DMS 273 (cell line): ENCODE data around the gene KATNB1.
"Not testable (repeated sequence)": the region's sequence is repeated elsewhere in the genome, so short reads cannot be mapped to it uniquely, and the experiment has no call there.

Experiments used
- DNase-seq: peaks from one replicate; lab custom pipeline; 2025; ENCODE audit not compliant: unreplicated experiment; lab: John Stamatoyannopoulos, UW

KATNB1 gene

DNA sequence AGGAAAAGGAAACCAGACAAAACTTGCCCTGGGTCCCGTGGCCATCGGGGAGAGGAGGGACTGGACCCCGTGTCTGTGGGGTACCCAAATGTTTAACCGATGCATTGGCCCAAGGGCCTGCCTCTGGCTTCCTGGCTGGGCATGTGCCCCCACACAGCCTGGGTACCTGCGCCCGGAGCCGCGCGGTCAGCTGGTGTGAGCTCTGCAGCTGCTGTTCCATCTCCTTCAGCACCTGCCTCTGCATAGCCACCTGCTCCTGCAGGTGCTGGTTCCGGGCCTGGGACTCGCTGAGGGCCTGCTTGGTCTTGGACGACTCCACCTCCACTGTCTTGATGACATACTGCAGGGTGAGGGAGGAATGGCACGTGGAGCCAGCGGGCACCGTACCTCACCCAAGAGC lies 34.8 kb downstream of the KATNB1 start:
- no peak for DNase-seq

DNA sequence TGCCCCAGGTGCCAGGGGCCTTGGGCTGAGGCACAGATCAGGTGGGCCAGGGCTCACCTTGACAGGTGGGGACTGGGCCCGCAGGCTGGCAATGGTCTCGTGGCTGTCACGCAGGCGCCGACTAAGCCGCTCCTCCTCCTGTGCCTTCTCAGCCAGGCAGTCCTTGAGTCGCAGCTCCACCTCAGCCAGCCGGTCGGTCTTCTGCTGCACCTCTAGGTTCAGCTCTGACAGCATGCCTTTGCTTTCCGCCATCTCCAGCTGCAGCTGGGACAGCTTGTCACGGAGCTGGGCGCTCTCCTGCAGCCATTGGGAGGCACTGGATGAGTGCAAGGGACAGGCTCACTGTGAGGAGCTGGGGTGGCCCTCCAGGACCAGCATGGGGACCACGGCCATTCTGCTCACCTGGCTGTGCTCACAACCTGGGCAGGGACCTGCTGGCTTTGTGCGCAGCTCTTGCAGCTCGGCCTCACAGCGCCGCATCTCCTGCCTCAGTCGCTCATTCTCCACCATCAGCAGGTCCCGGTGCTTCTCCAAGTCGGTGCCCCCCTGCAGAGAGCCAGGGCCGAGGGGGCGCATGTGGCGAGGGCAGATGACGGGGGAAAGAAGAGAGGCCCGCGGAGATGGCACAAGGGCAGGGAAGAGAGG lies 35.7 kb downstream of the KATNB1 start:
- no peak for DNase-seq

DNA sequence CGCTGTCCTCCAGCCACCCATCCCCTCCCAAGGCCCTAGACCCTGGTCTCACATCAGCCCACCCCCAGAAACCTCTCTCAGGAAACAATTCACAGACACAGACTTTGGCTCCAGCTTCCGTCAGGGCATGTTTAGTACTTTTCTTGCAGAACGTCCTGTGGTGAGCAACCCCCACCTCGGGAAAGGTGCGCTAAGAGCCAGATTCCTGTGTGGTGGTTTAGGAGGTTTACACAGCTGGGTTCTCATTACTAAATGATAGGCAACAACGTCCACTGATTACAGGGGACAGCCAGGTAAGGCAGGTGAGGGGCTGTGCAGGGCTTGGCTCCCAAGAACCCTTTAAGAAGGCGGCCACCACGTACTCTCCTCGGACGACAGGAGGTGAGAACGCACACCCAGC lies 37.4 kb downstream of the KATNB1 start:
- no peak for DNase-seq

DNA sequence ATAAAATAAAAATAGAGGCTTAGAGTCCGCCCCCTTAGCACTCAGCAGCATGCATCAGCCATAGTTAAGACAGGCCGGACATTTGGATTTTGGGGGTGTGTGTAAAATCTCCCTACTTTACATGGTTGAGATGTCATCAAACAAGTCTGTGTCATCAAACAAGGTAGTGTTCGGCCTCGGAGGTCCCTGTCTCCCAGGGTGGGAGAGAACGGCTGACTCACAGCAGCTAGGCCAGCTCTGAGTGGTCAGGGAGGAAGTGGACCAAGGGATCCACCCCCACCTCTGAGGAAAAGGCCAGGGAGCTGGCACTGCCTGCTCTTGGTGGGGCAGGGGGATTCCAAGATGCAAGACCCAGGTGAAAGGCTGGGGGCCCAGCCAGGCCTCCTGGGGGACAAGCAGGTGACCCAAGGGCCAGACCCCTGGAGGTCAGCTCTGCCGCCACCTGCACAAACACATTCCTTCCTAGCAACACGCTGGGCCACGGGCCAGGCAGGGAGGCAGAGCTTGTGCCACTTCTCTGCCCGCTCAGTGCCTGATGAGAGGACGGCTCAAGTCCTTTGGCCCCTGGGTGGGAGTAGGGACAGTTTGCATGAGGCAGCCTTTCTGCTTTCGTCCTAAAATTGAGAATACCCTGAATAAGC lies 38.2 kb downstream of the KATNB1 start:
- DNase-seq, result no peak

DNA sequence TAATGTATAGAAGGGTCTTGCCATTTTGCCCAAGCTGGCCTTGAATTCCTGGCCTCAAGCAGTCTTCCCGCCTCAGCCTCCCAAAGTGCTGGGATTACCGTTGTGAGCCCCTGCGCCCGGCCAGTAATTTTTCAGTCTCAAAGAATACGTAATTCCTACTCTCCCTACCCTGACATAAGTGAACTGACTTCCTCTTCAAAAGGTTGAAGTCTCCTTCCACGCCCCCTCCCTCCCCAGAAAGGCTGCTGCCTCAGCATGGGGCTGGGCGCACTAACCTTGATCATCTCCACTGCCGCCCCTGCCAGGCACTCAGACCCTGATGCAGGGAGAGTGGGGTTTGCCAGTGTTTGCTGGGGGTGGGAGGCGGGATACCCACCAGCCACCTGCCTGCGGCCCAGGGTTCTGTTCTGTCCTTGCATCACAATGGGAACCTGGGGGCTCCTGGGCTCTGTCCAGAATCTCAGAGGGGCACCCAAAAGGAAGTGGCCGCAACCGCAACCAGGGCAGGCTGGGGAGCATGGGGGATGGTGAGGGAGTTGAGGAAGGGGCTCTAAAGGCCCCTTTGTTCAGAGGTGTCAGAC lies 39.2 kb downstream of the KATNB1 start:
- DNase-seq, result no peak

DNA sequence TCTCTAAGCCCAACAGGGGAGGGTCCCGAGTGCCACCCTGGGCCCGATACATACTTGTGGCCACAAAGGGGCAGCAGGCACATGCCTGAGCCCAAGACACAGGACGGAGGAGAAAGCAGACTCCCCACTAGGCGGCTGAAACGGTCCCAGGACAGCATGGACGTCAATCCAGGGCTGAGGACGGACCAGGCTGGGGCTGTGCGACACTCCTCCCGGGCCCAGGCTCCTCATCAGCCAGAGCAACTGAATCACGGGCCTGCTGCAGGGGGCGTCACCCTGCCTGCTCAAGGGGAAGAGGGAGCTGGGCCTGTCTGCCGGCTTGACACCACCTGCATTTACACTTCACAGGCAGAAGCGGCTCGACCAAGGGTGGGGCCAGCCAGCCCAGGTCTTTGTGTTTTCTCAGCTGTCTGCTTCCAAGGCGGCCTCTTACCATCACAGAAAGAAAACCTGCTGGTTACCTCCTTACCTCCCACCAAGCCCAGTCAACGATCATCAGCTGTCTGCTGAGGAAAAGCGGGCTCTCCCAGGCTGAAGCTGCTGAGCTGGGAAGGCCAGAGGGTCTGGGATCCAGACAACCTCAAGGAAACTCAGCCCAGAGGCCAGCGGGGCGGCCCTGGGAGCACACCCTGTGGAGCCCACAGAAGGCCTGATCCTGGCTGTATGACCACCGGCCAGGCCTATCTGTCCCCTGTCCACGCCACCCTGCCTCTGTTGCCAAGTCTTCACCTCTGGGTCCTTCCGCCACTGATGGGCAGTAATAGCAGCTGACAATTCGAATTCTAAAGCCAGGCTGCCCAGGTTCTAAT lies 40.3 kb downstream of the KATNB1 start:
- DNase-seq, result no peak

DNA sequence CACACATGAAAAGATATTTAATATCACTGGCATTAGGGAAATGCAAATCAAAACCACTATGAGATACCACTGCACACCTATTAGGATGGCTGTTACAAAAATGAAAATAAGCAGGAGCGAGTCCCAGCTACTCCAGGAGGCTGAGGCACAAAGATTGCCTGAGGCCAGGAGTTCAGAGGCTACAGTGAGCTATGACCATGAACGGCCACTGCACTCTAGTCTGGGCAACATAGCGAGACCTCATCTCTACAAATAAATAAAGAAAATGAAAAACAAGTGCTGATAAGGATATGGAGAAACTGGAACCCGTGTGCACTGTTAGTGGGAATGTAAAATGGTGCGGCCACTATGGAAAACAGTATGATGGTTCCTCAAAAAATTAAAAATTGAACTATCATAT lies 43.1 kb downstream of the KATNB1 start:
- DNase-seq, result no peak

DNA sequence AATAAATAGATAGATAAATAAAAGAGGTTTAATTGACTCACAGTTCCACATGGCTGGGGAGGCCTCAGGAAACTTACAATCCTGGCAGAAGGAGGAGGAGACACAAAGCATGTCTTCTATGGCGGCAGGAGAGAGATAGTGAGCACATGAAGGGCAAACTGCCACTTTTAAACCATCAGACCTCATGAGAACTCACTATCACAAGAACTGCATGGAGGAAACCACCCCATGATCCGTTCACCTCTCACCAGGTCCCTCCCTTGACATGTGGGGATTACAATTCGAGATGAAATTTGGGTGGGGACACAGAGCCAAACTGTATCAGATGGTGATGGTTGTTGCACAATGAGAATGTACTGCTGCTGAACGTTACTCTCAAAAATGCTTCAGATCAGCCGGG lies 44.3 kb downstream of the KATNB1 start:
- not testable (repeated sequence) for DNase-seq

DNA sequence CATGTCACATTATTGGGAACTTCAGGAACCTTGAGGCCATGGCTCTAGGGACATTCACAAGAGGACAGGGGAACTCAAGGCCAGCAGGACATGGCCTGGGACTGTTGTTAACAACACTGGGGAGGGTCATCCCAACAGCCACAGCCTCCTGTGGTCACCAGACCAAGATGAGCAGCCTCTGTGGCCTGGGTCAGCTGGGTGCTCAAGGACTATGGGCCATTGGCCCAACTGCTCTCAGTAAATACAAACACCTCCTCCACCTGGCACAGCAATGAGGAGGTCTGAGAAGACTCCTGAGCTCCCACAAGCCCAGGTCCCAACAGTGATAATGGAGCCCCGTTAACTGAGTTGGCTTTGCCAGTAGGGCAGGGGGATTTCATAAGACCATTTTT lies 45.8 kb downstream of the KATNB1 start:
- no peak for DNase-seq

DNA sequence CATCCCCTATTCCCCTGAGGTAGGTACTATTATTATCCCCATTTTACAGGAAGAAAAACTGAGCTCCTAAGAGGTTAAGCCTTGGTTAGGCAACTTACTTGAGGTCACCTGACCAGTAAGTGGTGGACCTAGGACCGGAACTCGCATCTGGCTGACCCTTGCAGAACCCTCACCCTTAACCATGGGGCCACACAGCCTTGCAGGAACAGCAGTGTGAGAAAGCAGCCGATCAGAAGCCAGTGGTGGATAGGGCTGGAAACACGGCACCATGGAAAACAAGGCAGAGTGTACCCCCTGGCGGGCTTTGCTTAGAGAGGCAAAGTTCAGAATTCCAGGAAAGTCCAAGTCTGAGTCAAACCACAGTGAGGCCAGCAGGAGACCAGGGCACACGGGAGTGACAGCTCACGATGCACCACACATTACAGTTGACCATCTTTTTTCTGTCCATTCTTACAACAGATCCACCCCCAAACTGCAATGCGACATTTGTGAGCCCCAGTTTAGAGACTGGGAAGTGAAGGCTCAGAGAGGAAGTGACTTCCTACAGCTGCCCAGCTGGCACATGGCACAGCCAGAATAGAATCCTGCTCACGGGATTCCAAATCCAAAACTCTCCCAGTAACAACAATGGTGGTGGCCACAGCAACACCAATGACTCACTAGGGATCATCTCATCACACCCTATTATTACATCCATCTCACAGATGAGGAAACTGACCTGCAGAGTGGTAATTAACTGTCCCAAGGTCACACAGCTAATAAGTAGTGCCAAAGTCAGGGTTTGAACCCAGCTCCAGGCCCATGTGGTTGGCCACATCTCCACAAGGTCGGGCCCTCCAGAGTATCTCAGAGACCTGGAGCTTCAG lies 46.4 kb downstream of the KATNB1 start:
- no peak for DNase-seq

DNA sequence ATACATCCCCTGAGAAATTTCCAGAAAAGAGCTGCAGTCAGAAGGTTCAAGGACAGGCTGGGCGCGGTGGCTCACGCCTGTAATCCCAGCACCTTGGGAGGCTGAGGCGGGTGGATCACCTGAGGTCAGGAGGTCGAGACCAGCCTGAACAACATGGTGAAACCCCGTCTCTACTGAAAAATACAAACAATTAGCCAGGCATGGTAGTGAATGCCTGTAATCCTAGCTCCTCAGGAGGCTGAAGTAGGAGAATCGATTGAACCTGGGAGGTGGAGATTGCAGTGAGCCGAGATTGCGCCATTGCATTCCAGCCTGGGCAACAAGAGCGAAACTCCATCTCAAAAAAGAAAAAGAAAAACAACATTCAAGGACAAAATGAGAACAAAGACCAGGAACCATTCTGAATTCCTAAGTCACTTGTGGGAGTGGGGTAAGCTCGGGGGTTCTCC lies 47.1 kb downstream of the KATNB1 start:
- not testable (repeated sequence) for DNase-seq

DNA sequence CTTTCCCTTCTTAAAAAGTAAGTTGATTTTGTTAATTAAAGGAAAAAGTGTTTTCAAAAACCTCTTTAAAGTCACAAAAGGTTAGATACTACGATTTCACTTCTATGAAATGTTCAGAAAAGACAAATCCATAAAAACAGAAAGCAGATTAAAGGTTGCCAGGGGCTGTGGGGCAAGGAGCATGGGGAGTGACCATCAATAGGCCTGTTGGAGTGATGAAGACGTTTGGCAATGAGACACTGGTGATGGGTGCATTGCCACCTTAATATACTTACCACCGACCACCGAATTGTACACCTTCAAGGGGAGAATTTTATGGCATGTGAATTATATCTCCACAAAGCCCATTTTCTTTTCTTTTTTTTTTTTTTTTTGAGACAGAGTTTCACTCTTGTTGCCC lies 47.5 kb downstream of the KATNB1 start:
- no peak for DNase-seq

DNA sequence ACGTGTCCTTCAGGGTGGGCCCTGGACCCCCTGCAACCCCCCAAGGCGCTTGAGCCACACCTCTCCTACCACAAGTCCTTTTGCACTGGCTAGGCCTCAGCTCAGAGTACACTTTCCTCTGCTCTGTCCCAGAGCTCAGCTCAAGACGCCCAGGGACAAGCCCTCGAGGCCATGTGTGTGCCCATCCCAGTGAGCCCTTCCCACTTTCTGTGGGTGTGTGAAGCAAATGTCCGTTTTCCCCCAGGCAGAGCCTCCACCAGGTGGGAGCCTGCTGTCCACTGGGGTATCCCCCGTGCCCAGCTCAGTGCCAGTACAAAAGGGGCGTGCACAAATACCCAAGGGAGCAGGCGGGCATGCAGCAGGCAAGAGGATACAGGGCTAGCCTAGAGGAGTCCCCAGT lies 48.3 kb downstream of the KATNB1 start:
- no peak for DNase-seq

DNA sequence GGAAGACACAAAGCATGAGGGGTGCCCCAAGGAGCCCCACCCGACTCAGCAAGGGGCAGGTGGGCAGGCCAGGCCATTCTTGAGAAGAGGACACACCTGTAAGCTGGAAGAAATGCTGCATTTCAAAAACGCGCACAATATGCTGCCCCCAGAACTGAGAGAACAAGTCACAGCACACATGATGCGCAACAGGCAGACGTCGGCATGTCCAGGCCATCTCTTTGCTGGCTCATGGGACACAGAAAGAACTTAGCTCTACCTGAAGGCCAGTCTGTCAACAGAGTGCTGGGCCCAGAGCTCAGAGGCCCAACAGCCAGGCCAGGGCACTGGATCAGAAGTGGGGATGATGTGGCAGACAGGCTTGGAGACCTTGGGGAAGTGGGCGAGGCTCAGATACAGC lies 48.8 kb downstream of the KATNB1 start:
- DNase-seq, result no peak

DNA sequence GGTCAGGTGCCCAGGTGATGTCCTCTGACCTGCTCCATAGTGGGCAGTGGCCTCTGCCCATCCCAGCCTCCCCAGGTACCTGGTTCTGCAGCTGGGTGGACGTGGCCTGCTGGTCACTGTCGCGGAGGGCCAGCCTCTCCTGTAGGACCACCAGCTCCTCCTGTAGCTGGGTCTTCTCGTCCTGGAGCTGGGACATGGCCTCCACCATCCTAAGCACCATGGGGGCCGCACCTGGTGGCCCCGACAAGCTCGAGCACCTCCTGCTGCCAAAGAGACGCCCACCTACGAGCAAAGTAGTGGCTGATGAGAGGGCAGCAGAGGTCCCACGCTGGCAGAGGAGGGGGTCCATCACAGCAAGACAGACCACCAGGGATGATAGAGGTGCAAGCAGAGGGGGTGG lies 49.8 kb downstream of the KATNB1 start:
- DNase-seq, result no peak

DNA sequence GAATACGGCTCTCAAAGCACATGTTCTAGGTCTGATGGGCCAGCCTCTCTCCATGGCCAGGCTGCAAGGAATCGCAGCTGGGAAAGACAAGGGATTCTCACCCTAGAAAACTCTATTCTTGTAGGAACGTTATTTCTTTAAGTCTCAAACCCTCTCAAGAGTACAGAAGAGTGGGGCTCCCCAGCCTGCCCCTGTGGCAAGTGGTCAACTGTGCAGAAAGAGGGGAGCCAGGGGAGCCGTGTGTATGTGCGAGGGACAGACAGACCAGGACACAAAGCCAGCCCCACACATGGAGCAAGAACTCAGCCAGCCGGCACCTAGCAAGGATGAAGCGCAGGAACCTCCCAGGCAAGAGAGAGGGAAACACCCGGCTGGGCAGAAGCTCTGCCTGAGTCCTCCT lies 50.4 kb downstream of the KATNB1 start:
- DNase-seq, result no peak

DNA sequence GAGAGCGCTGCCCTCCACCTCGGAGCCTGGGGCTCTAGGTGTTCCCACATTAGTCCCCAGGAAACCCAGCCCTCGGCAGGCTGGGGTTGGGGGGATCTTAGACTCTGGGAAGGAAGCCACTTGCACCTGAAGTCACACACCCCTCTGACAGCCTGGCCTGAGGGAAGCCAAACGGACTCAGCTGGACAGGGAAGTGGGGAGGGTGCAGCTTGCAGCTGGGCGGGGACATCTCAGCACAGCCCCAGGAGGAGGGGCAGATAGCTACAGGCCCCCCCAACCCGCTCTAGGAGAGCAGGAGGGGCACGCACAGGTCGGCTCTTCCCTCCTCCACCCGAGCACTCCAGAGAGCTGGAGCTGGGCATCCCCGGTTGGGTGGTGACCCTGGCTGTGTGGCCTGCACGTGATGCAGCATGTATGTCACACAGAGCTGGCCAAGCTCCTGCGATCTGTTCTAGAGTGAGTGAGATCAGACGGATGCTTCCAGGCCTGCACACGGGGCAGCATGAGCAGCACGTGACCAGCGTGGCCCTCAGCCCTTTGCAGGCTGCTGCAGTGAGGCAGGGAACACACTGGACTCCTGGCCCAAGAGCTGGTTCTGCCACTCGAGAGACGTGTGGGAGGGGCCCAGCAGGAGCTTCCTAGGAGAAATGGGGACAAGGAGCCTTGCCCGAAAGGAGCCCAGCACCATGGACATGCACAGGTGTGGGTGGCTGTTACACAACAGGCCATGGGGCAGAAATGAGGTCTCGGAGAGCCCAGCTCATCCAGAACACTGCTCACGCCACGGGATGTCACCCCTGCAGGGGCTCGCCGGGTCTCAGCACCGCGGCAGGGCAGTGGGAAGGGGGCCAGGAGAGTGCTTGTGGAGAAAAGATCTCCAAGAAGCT lies 51.3 kb downstream of the KATNB1 start:
- no peak for DNase-seq

DNA sequence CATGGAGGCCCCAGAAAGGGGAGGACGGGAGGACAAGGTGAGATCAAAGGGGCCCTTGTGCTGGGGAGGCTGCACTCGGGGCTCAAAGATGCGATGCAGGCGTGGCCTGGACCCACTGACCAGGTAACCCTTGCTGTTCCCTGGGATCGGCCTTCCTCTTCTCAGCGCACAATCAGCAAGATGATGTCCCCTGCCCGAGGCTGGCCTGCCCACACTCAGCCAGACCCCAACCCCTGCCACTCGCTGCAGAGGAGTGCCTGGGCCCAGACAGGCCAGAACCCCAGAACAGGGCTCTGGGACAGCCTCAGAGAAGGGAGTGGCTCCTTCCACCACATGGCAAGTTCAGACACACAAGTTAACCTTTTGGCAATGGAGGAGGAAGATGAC lies 51.9 kb downstream of the KATNB1 start:
- DNase-seq, result no peak

DNA sequence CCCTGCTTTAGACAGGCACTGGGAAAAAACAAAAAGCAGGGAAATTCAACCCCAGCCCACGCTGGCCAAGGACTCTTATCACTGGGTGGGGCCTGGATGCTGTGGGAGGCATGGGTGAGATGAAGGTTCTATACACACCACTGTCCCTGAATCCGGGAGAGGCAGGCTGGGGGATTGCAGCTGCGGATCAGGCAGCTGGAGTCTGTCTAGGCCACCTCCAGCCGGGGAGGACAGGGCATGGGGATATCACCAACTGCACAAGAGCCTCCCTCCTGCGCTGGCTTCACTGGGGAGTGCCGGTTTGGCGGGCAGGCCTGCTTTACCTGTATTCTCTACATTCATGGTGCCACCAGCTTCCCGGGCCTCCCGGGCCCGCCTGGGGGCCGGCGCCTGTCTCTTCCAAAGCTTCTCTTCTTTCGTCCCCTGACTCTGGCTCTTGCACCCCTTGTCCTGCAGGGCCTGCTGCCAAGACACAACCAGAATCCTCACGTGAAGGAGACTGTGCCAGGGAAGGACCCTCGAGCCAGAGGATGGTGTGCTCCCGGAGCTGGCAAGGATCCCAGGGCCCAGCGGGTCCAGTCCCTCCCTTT lies 52.8 kb downstream of the KATNB1 start:
- DNase-seq, result no peak

DNA sequence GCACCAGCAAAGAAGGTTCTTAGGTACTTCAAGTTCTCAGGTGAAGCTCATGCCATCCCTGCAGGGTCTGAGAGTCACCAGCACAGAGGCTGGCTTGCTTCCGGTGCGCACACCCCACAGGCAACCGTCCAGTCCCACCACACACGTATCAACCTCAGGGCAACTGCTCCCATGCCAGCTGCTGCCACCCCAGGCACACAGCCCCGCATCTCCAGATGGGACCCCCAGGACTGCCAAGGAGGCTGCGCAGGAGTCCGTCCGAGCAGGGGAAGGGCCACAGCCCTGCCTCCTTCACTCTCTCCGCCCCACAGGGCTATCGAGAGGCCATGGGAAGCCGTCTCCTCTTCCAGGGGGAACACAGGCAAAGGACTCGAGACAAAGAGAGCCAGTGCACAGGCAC lies 53.4 kb downstream of the KATNB1 start:
- DNase-seq, result no peak
